HG03095 (cell line): Measurements from ENCODE around the gene CAPN11.

Experiments
- ATAC-seq: cut with Tn5 transposase; IDR thresholded peaks from one replicate; pipeline ENCODE4 v1.9.1; 2021; ENCODE audit warnings: moderate library complexity; ENCODE audit not compliant: unreplicated experiment

Gene CAPN11

DNA sequence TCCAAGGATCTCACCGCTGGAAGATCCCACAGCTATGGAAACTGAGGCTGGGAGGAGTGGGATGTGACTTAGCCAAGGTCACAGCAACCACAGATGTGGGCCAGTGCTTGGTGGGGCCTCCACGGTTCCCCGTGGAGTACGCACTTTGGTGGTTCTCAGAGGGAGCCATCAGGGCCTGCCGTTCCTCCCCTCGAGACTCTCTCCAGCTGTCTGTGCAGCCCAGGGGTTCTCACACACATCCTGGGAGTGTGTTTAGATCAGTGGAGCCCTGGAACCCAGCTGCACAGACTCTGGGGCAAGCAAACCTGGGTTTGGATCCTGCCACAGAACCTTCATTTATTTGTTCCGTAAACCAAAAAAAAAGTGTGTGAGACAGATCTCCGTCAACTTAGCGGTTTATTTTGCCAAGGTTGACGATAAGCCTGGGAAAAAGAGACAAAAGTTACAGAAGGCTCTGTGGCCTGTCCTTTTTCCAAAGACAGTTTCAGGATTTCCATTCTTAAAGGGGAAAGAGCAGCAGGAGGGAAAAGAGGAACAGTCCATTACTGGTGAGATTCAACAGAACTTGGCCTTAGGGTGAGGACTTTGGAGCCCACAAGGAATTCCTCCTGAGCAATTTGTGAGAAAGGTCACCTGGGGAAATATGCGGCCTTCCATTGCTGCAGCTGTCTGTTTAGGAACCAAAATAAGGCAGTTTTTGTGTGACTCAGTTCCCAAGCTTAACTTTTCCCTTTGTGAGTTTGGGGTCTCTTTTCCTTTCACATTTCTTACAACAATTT is 44.5 kb downstream of the CAPN11 start:
- ATAC-seq: no peak

DNA sequence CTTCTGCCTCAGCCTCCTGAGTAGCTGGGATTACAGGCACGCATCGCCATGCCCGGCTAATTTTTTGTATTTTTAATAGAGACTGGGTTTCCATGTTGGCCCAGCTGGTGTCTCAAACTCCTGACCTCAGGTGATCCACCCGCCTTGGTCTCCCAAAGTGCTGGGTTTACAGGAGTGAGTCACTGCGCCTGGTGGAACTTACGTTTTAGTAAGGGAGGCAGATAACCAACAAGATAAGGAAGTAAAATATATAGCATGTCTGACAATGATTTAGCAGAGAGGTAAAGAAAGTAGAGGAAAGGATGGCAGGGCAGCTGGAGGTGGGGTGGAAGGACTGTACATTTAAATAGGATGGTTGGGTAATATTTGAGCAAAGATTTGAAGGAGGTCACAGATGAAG is 45.3 kb downstream of the CAPN11 start:
- no peak for ATAC-seq

DNA sequence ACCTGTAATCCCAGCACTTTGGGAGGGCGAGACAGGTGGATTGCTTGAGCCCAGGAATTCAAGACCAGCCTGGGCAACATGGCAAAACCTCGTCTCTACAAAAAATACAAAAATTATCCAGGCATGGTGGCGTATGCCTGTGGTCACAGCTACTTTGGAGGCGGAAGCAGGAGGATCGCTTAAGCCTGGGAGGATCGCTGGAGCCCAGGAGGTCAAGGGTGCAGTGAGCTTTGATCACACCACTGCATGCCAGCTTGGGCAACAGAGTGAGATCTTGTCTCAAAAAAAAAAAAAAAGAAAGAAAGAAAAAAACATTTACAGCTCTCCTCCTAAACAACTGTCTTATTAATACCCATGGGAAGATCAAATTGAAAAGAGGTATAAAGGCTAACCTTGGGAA is 49.3 kb downstream of the CAPN11 start:
- ATAC-seq: no peak

DNA sequence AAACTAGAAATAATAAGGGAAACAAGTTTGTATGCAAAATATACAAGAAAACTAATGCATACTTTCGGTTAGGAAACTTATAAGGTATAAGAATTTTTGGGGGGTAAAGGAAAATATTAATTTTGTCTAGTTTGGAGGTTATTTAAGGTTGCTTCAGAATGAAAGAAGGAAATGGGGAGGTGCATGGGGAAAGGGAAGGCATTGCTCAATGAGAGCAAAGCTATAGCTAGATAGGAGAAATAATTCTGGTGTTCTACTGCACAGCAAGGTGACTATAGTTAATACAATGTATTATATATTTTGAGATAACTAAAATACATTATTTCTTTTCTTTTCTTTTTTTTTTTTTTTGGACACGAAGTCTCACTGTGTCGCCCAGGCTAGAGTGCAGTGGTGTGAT is 52.7 kb downstream of the CAPN11 start:
- no peak for ATAC-seq

DNA sequence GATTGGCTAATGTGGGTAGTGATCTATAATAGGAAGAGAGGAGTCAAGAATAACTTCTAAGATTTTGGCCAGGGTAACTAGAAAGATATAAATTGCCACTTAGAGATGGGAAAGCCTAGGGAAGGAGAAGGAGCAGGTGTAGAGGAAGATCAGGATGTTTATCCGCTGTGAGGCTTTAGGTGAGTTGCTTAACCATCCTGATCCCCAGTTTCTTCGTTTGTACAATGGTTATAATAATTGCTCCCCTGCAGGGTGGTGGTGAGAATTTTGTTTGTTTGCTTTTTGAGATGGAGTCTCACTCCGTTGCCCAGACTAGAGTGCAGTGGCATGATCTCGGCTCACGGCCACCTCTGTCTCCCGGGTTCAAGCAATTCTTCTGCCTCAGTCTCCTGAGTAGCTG is 55.7 kb downstream of the CAPN11 start:
- ATAC-seq: no peak

DNA sequence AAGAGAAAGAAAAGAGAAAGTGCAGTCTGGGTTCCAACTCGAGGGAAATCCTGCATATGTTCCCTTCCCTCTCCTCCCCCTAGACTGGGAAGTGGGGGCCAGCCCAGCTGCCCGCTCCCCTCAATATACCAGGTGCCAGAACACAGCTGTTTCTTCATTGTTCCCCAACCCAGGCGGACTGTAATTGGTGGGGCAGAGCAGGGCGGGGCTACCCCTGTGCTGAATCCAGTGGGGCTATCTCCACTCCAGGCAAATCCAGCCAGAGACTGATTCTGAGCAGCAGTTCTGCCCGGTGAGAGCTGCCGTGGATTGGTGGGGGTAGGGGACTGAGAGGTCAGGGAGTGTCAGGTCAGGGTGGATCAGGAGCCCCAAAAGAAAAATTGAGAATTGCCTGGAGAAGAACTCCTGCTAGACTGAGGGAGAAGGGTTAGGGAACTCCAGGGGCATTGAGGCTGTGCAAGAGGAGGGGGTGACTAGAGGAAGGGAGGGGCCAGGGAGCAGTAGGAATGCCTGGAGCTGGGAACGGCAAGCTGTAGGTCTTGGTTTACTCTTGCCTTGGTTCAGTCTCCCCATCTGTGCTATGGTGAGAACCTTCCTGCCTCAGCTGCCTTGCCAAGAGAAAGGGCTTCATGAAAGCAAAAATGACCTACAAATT is 58.2 kb downstream of the CAPN11 start, which contains the start of gene MYMX:
TSS of gene MYMX (plus strand) at position 250 of the 655 bp plus-strand sequence. CDS start 546 bp downstream, outside the sequence.
- ATAC-seq: no peak

DNA sequence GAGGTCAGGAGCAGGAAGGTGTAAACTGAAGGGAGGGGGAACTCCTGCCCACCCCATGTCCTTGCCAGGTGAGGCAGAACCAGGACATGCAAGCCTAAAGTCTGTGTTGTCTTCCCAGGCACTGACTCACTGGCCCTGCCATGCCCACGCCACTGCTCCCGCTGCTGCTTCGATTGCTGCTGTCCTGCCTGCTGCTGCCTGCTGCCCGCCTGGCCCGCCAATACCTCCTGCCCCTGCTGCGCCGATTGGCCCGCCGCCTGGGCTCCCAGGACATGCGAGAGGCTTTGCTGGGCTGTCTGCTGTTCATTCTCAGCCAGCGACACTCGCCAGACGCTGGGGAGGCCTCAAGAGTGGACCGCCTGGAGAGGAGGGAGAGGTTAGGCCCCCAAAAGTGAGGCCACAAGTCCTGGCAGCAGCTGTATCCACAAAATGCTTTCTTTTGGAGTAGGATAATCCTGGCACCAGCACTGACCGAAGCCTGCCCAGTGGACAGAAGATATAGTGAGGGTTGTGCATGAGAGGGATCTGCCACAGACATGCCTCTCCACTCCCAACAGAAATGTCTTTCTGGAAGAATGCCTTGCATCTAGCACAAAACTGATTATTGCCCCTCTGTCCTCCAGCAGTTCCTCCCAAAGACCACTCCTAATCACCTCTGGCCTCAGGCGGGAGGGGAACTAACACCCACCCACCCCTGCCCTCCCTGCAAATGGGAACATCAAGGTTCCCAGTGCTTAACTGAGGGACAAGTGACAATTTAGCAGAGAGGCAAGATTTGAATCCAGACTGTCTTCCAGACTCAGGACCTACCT is 58.9 kb downstream of the CAPN11 start:
- ATAC-seq: no peak

DNA sequence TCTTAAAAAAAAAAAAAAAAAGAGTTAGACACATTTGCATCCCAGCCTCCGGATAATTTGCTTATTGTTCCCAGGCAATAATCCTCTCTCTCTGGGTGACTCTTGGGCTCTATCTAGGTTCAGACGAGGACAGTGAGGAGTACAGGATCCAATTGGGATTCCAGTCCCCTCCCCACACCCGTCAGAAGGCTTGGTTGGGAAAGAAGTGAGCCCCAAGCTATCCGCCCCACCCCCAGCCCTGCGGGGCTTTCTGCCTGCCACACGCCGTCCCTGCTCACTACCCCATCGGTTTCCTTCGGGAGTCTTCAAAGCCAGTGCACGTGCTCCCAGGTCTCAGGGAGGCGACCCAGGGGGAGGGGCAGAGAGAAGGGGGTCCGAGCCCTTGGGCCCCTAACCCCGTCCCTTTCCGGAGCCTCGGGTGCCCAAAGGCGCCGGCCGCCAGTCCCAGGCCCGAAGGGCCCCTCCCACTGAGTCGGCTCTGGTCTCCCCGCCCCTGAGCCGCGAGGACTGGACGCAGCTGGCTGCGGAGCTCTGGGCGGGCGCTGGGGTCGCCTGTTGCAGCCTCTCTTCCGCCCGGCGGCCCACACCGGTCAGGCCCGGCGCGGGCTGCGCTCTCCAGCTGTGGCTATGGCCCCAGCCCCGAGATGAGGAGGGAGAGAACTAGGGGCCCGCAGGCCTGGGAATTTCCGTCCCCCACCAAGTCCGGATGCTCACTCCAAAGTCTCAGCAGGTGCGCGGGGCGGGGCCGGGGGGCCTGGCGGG is 60.6 kb downstream of the CAPN11 start:
- ATAC-seq: peak; percentile 57

DNA sequence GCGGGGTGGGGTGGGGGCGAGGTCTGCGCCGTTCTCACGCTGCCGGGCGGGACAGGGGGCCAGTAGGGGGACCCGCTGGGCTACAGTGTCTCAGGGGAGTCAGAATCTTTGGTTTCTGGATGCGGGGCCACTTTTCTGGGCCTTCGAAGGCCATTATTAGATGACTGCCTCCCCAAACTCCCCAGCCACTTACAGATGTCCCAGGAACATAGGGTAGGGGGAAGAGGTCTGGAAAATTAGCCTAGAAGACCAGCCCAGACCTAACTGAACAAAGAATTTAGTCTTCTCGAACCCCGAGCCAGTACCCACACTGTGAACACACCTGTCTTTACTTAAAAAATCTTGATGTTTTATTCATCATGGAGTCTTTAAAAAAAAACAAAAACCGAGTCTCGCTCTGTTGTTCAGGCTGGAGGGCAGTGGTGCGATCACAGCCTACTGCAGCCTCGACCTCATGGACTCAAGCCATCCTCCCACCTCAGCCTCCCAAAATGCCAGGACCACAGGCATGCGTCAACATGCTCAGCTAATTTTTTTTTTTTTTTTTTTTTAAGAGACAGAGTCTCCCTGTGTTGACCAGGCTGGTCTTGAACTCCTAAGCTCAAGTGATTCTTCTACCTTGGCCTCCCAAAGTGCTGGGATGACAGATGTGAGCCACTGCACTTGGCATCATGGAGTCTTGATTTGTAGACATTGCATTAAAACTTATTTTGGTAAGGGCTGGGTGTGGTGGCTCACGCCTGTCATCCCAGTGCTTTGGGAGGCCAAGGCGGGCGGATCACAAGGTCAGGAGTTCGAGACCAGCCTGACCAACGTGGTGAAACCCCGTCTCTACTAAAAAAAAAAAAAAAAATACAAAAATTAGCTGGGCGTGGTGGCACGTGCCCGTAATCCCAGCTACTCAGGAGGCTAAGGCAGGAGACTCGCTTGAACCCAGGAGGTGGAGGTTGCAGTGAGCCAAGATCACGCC is 61.5 kb downstream of the CAPN11 start:
- no peak for ATAC-seq

DNA sequence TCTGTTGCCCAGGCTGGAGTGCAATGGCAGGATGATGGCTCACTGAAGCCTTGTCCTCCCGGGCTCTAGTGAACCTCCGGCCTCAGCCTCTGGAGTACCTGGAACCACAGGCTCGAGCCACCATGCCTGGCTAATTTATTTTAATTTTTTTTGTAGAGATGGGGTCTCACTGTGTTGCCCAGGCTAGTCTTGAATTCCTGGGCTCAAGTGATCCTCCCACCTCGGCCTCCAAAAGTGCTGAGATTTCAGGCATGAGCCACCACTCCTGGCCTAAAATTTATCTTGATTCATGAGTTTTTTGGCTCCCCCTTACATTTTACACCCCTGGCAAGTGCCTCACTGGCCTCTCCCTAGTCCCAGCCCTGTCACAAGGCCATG is 62.3 kb downstream of the CAPN11 start:
- no peak for ATAC-seq

DNA sequence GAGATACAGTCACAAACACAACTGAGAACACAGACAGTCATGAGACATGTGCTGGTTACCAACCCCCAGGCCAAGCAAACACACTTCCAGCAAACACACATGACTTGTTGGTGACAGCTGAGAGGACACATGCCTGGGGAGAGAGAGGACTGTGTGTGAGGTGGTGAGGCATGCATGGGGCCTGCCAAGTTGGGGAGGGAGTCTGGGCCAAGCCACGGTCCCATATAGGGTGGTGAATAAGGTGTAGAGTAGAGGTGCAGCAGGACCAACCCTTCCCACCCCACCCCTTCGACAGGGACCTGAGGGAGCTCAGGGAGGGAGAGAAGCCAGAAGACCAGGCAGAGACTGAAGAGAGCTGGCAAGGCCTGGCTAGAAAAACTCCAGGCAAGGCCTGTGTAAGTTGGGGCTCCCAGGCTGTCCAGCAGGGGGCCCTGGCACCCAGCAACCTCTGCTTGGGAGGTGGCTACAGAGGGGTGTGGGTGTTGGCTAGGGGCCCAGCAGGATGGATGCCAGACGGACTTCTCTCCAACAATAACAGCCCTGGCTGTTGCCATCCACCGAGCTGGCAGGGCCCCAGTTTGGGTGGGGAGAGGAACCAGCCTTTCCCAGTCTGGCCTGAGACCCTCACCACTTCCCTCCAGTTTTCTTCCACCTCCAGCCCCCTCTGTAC is 62.8 kb downstream of the CAPN11 start:
- ATAC-seq: peak; percentile 41

DNA sequence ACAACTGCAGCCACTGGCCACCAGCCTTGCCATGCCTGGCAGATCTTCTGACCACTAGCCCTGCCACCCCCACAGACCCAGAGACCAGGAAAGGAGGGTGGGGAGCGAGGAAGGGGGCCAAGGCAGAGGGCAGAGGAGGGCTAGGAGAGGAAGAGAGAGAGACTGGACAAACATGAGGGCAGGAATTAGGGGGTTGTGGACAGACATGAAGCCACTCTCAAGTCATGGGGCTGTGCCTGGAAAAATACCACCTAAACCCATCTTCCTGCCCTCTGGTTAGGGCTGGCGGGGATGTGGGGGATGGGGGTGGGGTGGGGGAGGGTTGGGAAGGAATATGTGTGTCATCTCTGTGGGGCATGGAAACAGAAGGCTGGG is 63.3 kb downstream of the CAPN11 start:
- no peak for ATAC-seq

DNA sequence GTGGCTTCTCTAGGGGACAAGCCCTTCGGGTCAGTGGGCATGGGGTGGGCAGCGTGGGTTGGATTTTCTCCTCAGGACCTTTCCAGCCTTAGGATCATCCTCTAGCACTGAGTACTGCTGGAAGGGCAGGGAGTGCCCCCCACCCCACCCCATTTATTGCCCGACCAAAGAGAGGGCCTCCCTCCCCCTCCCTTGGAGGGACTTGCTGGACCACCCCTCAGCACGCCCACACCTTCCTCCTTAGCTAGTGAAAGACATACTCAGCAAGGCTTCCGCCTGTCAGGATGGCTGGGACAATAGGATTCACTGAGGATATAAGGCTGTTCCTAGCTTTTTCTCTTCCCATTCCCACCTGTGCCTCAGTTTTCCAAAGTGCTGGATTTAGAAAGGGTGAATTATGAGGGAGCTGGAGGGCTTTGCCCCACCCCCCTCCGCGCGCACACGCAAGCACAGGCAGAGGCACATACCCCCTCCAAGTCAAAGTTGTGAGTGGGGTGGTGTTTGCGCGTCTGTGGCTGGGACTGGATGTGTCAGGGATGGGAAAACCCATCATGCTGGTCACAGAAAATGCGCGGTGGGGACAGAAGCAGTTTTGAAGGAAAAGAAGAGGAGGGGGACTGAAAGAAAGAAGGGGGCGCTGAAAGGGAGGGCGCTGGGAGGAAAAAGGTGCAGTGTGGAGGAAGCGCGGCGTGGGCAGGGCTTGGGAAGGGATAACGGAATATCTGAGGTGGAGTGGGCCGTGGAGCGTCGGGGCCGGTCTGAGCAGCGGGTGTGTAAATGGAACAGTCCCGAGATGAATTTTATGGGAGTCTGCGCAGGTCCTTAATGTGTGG is 64.1 kb downstream of the CAPN11 start:
- ATAC-seq: no peak

DNA sequence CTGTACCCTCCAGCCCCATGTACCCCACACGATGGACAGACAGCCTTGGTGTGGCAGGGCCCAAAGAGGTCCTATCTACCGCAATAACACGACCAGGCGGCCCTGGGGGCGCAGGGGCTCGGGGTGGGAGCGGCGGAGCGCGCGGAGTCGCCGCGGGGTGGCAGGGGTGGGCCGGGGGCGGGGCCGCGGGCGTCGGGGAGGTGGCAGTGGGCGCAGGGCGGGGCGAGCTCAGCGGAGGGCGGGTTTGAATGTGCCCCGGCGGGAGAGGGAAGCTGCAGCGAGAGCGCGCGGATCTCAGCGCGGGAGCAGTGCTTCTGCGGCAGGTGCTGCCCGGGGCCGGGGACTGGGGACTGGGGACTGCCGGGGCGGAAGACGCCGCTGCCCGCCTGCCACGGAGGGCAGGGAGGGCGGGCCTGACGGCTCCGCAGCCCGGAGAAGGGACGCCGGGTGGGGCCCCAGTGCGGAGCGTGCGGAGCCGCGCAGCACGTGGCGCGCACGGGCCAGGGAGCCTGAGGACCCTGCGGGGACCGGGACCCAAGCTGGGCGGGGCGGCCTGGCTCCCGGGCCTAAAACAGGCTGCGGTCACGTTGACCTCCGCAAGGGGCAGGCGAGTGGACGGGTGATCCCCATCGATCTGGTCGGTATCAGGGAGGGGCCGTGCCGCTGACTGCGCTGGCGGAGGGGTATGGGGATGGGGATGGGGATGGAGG is 64.9 kb downstream of the CAPN11 start, which contains the start of gene SLC29A1:
TSS of gene SLC29A1 (plus strand) at position 277 of the 710 bp plus-strand sequence. CDS start 3,719 bp downstream, outside the sequence.
- ATAC-seq: peak; percentile 31

DNA sequence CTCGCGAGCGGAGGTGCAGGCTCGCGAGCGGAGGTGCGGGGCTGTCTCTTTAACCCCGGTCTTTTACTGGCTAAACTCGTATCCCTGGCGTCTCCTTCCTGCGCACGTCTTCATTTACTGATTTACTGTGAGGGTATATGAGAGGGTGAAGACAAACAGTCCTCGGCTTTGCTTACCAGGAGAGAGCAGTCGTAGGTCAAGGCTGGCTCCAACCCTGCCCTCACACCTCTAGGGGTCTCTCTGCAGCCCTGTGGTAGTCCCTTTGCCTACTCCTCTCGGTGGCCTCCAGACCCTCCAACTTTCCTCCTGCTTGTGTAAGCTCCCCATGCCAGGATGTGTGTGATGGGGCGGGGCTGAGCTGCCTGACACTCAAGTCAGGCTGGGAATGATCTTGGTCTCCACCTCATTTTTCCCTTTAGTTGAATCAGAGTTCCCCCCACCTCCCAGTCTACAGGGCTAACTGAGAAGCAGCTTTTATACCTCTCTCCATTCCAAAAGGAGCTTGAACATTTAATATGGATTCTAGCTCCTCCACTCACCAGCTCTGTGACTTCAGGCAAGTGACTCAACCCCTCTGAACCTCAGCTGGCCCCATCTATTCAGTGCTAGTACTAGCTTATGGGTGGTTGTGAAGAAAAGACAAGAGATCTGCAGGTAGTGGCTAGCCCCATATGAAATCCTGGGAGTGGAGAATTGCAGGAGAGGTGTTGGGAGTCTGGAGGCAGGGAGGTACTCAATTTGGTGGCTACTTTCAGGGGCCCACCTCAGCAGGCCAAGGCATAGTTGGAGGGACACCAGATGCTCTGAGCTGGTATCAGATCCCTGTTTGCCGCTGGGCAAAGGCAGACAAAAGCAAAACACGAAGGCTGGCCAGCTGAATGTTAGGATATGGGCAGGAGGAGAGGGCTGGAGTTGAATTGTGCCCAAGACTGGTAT is 65.7 kb downstream of the CAPN11 start:
- ATAC-seq: no peak

DNA sequence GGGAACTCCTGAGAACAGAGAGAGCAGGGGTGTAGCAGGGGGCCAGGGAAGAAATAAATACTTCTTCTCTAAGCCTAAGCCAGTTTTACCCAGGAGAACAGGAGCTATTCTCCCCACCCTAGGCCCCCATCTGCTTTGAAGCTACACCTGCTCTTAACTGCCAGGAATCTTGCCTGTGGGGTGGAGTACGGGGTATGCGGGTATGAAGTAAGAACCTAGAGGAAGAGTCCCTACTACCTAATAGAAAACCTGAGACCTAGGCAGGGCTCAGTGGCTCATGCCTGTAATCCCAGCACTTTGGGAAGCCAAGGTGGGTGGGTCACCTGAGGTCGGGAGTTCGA is 66.3 kb downstream of the CAPN11 start:
- no peak for ATAC-seq
